ENCODE data around the gene CD40.

Gene CD40

DNA sequence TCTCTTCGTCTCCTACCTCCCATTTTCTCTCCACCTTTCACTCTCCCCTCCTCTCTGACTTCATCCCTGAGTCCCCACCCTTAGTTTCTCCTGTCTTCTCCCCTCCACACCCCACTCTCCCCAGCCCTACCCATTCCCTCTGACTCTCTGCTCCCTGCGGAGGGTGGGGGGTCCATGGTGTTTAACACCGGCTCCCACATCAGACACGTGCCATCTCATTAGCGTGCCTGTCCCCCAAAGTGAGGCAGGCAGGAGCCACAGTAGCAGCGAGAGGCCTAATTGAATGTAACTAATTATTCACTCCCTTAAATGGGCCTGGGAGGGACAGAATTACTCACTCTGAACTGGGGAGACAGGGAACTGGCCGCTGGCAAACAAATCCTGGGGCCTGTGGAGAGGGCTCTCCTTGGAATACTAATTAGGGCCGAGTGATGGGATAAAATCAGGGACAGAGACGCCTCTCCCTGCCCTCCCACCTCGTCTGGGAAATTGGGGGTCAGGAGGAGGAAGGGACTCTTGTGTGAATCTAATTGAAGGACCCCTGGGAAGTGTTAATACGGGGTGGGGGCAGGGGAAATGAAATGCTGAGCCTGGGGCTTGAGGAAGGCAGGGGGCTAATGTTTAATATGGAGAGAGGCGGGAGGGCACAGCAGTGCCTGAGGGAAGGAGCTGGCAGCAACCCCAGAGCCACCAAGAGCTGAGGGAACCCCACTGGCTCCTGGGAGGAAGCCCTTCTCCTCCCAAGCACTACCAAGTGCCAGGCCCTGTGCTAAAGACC lies 17.9 kb downstream of the CD40 start:
- no peaks in the 10 kb centered on the region for H3K4me1 ChIP-seq (ENCODE audit: control insufficient read depth in 1 of 2, insufficient read depth in 1 of 2, low read depth in 1 of 2, low read length in 1 of 2)
- H3K4me3 ChIP-seq (ENCODE audit: low read depth in 1 of 2, low read length in 1 of 2): no peak overlapping the region
- H3K27me3 ChIP-seq: peaks cover 69% of the 10 kb centered on the region
- TF ChIP-seq CTCF (IDR thresholded peaks at IDR 0.05): no peak
- no peaks in the 10 kb centered on the region for H3K36me3 ChIP-seq
- H3K9me3 ChIP-seq: no peaks in the 10 kb centered on the region
- no peak overlapping the region for H3K27ac ChIP-seq

GRCh38 chr20:46137816-46138215 lies 19.7 kb downstream of the CD40 start:
- Histone ChIP-seq H3K27ac (no peak overlapping the region), H3K4me1 (ENCODE audit: control insufficient read depth in 1 of 2, insufficient read depth in 1 of 2, low read depth in 1 of 2, low read length in 1 of 2) (no peaks in the 10 kb centered on the region), H3K36me3 (no peaks in the 10 kb centered on the region), H3K4me3 (ENCODE audit: low read depth in 1 of 2, low read length in 1 of 2) (no peak overlapping the region), H3K27me3 (peaks cover 69% of the 10 kb centered on the region), H3K9me3 (no peaks in the 10 kb centered on the region)
- TF ChIP-seq CTCF (IDR thresholded peaks at IDR 0.05): no peak

DNA sequence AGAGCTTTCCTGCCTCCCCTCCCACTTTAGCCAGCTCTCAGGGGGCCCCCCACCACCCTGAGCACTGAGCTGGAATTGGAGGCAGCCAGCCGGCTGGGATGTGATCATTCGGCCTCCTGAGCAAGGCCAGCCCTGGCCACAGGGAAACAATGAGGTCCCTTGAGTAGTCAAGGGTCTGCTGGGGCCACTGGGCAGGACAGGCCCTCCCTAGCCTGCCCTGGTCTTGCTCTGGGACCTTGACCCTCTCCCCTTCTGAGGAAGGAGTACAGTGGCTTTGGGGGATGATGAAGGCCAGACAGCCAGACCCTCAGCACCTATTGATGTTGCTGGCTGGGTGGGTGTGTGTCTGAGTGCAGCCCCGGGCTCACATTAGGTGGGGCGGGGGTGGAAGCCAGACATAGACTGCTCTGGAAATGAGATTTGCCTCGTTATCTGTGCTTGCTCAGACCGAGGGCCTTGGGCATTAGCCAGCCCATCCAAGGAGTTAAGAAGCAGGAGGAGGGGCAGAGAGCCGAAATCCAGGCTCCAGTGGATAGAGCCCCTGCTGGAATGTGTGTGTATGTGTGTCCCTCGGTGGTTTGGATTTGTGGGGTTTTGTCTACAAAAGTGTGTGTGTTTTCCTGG lies 21.3 kb downstream of the CD40 start:
- Histone ChIP-seq H3K9me3 (no peaks in the 10 kb centered on the region), H3K36me3 (no peaks in the 10 kb centered on the region), H3K27ac (no peak overlapping the region), H3K27me3 (peaks cover 64% of the 10 kb centered on the region), H3K4me1 (ENCODE audit: control insufficient read depth in 1 of 2, insufficient read depth in 1 of 2, low read depth in 1 of 2, low read length in 1 of 2) (no peaks in the 10 kb centered on the region), H3K4me3 (ENCODE audit: low read depth in 1 of 2, low read length in 1 of 2) (no peak overlapping the region)
- no peak for TF ChIP-seq CTCF (IDR thresholded peaks at IDR 0.05)

- no peaks in the 10 kb centered on the region for H3K4me1 ChIP-seq (ENCODE audit: control insufficient read depth in 1 of 2, insufficient read depth in 1 of 2, low read depth in 1 of 2, low read length in 1 of 2)
- H3K27me3 ChIP-seq: peaks cover 64% of the 10 kb centered on the region
- no peak overlapping the region for H3K27ac ChIP-seq
- no peaks in the 10 kb centered on the region for H3K9me3 ChIP-seq
- H3K36me3 ChIP-seq: no peaks in the 10 kb centered on the region
- H3K4me3 ChIP-seq (ENCODE audit: low read depth in 1 of 2, low read length in 1 of 2): no peak overlapping the region
- no peak for TF ChIP-seq CTCF (IDR thresholded peaks at IDR 0.05)
Measured at GRCh38 chr20:46139908-46140482, 21.9 kb downstream of the CD40 start.

DNA sequence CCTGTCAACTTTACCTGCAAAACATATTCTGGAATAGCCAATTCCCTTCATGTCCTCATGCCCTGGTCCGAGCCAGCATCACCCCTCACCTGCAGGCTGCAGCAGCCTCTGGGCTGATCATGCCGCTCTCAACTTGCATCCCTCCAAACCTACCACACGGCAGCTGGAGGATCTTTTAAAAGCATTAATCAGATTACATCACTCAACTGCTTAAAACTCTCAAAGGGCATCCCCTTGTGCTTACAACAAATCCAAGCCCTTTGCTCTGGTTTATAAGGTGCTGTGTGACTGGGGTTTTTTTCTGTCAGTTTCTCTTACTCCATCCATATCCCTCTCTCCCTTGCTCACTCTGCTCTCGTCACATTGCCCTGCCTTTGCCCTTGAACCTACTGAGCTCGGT lies 24.0 kb downstream of the CD40 start:
- peaks cover 69% of the 10 kb centered on the region for H3K27me3 ChIP-seq

More for the DNA sequence above, 24.0 kb downstream of the CD40 start:
- TF ChIP-seq CTCF (IDR thresholded peaks at IDR 0.05): no peak
- Histone ChIP-seq H3K36me3 (no peaks in the 10 kb centered on the region), H3K4me1 (ENCODE audit: control insufficient read depth in 1 of 2, insufficient read depth in 1 of 2, low read depth in 1 of 2, low read length in 1 of 2) (no peaks in the 10 kb centered on the region), H3K27ac (no peak overlapping the region), H3K4me3 (ENCODE audit: low read depth in 1 of 2, low read length in 1 of 2) (no peak overlapping the region), H3K9me3 (no peaks in the 10 kb centered on the region)
